Measurements from ENCODE around the gene PKIG. TPM values are rescaled to one million over a fixed set of nuclear protein-coding genes. Genes with fewer than 3 reads are reported as not detected.

PKIG gene
- total RNA-seq, result 13.2 and 23.0 TPM in 2 replicates

DNA sequence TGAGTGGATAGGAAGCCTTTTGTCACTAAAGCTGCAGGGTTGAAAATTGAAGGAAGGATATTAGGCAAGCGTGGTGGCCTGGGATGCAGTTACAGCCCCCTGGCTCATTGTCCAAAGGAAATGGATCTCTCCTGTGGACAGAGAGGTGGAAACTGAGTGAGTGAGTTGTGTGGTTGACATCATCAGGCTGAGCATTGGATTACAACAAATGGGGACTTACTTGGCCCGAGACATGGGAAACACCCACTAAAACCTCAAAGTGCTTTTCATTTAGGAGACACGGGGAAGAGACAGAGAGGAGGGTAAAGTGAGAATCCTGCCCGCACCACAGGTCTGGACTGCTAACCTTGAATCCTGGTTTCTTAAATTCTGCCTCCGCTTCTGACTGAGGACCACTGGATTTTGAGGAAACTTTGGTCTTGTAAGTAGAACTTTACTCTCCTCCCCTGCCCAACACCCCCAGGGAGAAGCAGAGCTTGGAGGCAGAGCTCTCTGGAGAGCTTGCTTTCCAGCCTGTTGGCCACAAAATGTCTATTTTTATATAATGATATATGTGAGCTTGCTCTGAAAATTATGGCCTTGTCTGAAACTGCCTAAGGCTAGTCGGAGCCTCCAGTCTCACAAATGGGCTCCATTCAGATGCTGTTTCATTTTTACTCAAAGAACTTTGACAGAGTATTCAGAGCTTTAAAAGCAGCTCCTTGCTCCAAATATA lies at the start of gene PKIG:
Gene PKIG, plus strand, starts transcription at position 269 of the 715 bp plus-strand sequence. CDS start 31,978 bp downstream, outside the sequence.

DNA sequence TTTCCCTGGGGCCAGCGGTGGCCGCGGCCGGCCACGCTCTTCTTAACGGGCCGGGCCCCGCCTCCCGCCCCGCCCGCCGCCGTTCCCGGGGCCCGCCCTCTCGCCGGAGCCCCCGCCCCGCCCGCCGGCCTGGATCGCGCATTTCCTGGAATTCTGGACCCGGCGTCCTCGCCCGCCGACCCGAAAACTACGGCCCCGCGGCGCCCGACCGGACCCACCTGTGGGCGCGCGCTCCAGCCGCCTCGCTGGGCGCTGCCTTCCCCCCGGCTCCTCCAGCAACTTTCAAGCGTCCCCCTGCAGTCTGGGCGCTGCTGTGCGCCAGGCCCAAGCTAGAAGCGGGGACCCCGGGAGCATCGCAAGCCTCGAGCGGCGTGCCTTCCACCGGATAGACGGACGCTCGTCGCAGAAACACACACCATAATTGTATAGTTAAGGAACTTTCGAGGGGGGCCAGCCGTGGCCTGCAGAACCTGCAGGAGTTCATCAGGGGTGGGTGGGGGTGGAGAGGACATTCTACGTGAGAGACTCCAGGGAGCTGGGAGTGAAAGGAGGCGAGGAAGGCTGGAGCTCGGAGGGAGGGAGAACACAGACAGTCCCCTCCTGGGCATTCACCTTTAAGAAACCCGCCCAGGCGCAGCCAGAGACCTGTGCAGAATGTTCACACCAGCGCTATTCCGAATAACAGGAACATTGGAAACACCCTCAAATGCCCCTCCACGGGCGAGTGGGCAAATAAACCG lies 69.5 kb downstream of the PKIG start, which contains the start of gene ADA:
Gene ADA, minus strand, starts transcription at position 16 of the 740 bp plus-strand sequence. CDS start 92 bp downstream, outside the sequence.

Other genes starting within 250 kb of the PKIG start
- not detected in 2 replicates for gene R3HDML, start 245.5 kb upstream of the PKIG start, total RNA-seq
- gene HNF4A, start 226.9 kb upstream of the PKIG start, total RNA-seq, result not detected in 2 replicates
- 14.0 and 14.3 TPM in 2 replicates for gene TTPAL, start 106.7 kb upstream of the PKIG start, total RNA-seq
- 41.1 and 61.8 TPM in 2 replicates for gene SERINC3, start 60.5 kb upstream of the PKIG start, total RNA-seq
- 40.7 and 49.4 TPM in 2 replicates for gene ADA, start 69.1 kb downstream of the PKIG start, total RNA-seq
- not detected in 2 replicates for gene CCN5, start 132.8 kb downstream of the PKIG start, total RNA-seq
- under 0.01 TPM in 1 of 2 replicates, not detected in the other for gene KCNK15, start 163.3 kb downstream of the PKIG start, total RNA-seq
- gene RIMS4, start 228.0 kb downstream of the PKIG start, total RNA-seq, result not detected in 2 replicates

All from hair follicular keratinocyte (primary cell).